HG03280 (cell line): ENCODE results near the gene RING1.

Experiments used
- ATAC-seq: cut with Tn5 transposase; IDR thresholded peaks from one replicate; pipeline ENCODE4 v1.9.1; 2021; ENCODE audit warnings: mild to moderate bottlenecking, moderate library complexity; ENCODE audit not compliant: unreplicated experiment

RING1 gene

GRCh38 chr6:33171880-33172687, 36.2 kb upstream of the RING1 start:
- no peak for ATAC-seq

GRCh38 chr6:33172688-33173534, 35.4 kb upstream of the RING1 start:
- ATAC-seq = no peak

- no peak for ATAC-seq
Observed at GRCh38 chr6:33173535-33174180, 34.6 kb upstream of the RING1 start.

GRCh38 chr6:33174784-33175183, 33.5 kb upstream of the RING1 start:
- no peak for ATAC-seq

DNA sequence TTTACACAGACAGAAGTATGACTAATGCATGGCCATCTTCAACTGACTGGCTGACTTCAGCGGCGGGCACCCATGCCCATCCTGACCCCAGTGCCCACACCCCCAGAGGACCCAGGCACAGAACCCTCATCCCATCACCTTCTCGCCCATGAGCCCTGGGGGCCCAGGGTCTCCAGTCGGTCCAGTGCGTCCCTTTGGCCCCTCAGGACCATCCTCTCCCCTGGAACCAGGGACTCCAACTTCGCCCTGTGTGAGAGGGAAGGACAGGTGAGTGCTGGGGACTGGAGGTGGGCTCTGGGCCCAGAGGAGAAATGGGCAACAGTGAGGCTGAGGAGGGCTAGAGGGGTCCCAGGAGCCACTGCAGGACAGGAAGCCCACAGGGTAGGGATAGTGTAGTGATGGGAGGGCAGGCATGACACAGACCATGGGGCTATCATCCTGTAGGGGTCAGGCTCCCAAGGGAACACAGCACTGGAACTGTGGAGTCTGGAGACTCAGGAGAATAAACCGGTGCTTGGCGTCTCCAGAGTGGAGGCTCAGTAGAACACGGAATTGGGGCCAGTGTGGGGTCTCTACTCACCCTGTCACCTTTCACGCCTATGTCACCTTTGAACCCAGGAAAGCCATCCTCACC, 32.7 kb upstream of the RING1 start:
- no peak for ATAC-seq

DNA sequence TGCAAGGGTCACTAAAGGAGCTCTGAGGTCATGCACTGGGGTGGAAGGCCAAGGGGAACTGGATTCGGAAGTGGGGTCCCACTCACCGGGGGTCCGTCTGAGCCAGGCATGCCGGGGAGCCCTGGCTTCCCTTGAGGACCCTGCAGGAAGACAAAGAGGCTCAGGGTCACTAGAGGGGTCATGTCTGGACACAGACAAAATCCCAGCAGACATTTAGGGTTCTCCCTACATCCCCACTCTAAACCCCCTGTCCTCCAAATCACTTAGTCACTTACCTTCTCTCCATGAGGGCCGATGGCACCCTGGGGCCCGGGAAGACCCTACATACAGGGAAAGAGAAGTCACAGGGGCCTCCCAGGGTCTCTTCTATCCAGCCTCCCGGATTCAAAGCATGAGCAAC, 31.4 kb upstream of the RING1 start:
- no peak for ATAC-seq

DNA sequence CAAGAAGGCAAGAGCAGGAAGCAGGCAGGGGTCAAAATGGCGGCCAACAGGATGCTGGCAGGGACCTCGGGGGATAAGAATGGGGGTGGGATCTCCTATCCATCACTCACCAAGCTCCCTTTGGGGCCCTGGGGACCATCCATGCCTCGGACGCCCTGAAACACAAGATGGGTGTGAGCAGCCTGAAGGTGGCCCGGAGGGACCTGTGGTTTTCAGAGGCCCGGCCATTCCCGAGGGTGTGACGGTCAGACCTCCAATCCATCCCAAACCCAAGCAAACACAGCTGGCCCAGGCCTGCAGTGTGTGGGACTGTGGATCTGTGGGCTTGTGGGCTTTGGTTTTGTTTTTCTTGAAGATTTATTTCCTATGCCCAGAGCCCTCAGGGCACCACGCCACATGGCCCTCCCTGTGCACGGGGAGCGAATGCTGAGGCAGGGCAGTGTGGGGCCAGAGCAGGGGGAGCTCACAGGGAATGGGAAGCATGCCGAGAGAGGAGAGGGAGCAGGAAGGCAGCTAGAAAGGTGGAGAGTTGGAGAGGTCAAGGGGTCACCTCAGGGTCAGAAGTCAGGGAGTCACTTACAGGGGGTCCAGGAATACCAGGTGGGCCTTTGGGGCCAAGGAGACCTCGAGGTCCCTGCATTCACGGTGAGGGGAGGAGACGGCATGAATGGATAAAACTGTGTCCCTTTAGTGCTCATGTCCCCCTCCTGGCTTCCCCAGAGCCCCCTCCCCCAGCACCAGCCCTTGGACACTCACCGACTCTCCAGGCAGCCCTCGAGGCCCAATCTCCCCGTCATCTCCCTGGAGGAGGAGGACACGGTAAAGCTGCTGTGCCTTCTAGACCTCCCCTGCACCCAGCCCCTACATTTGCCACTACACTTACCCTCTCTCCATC, 30.5 kb upstream of the RING1 start:
- ATAC-seq = no peak

DNA sequence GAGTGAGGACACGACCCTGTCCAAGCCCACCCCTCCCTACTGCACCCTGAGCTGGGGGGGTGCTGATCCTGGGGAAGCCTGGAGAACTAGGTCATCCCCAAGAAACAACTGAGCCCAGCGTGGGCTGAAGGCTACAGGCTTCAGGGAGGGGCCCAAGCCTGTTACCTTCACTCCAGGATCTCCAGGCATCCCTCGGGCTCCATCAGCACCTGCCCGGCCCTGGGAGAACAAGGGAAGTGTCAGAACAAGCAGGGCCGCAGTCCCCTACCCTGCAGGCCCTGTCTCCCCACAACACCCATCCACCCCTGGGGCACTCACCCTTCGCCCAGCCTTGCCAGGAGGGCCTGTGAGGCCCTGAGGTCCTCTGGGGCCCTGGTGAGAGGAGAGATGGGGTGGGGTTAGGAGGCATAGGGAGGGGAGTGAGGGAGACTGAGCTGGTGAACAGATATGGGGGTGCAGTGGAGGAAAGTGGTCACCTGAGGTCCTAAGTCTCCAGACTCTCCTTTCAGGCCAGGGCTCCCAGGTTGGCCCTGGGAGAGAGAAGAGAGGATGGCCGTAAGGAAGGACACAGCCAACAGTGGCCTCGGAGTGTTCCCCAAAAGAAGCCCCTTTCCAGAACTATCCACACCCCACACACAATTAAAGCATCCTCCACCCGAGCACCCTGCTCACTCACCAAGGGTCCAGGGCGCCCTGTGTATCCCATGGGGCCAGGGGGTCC, 29.4 kb upstream of the RING1 start:
- no peak for ATAC-seq

- no peak for ATAC-seq
Observed at GRCh38 chr6:33181141-33181540, 27.2 kb upstream of the RING1 start.

GRCh38 chr6:33183071-33183683, 25.1 kb upstream of the RING1 start:
- no peak for ATAC-seq

GRCh38 chr6:33185190-33185589, 23.1 kb upstream of the RING1 start:
- ATAC-seq = no peak

DNA sequence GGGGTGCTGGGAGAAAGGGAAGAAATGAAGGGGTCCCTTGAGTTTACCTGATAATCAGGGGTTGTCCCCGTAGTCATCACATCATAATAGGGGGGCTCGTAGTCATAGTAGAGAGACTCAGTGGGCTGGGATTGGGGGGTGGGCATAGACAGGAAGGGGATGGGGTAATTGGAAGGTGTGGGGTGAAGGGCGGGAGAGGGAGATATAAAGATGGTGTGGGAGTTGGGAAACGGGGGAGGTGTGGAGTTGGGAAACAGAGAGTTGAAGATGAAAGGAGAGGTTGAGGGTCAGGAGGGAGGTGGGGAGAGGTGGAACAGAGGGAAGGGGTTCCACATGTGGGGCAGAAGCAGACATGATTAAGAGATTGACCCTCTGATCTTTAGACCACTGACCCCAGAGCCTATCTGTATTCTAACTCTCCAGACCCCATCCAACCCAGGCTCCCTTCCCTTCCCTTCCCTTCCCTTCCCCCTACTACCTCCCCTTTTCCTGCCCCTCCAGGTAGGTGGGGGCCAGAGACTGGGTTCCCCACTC, 22.6 kb upstream of the RING1 start:
- ATAC-seq = no peak

GRCh38 chr6:33187809-33188208, 20.5 kb upstream of the RING1 start:
- ATAC-seq = no peak

- no peak for ATAC-seq
Observed at GRCh38 chr6:33189164-33189563, 19.1 kb upstream of the RING1 start.

DNA sequence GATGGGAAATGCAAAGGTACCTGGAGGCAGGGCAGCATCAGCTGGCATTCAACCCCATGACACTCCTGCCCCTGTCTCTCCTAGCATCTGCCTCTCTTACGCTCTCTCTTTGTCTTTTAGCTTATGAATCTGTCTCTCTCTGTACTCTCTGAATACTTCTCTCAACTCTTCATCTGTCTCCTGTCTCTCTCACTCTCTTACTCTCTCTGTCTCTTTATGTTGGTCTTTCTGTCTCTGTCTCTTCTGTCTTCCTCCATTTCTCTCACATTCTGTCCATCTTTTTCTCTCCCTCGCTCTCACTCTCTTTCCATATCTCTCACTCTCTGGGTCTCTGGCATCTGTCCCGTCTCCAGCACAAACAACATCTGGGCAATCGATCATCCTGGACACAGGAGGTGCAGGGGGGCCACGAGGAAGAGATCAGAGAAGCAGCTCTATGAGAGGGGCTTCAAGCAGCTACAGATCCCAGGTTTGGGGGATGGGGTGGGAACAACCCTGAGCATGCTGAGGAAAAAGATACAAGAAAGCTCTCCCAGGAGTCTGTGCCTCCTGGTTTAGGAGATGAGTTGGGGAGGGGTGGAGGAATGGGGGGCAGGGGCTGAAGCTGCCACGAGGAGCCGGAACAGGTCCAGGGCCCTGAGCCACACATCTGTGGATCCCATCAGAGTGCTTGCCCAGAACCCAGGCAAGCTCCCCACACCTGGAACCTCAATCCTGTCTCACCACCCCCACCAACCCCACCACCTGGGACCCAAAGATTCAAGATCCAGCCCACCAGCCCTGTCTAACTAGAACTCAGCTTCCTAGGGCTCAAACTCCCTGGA, 18.5 kb upstream of the RING1 start:
- no peak for ATAC-seq

- no peak for ATAC-seq
Observed at GRCh38 chr6:33190504-33191107, 17.7 kb upstream of the RING1 start.

GRCh38 chr6:33191383-33192104, 16.8 kb upstream of the RING1 start:
- no peak for ATAC-seq
